B cell (primary cell): ENCODE data around the gene C14orf180.

Experiments used
- CTCF ChIP-seq: fragments of 200-600 bp; IDR thresholded peaks from one replicate; pipeline ENCODE4 v1.8.0; 2022; ENCODE audit warnings: antibody characterized with exemption, mild to moderate bottlenecking
- EZH2 ChIP-seq: IDR thresholded peaks from 2 replicates; pipeline ENCODE4 v1.6.1; 2012; ENCODE audit warnings: borderline replicate concordance, low read depth, mild to moderate bottlenecking, moderate library complexity, low read length; ENCODE audit not compliant: insufficient read depth, poor library complexity, severe bottlenecking

GRCh38 chr14:104573930-104574329 is 5.6 kb upstream of the C14orf180 start:
- TF ChIP-seq CTCF (no peak), EZH2 (no peak)
